ENCODE results near the gene SPOCK1. TPM values are rescaled to one million over a fixed set of nuclear protein-coding genes. Genes with fewer than 3 reads are reported as not detected.

Gene SPOCK1
- total and polyA plus RNA-seq, 8 donors, result 0.46 to 15.6 (median 9.2) TPM

GRCh38 chr5:137200906-137201700 lies 298.0 kb downstream of the SPOCK1 start:
- 69 to 78% (median 73%) methylated on average over 5 of the region's 5 CpGs for WGBS, 5 donors
- TF ChIP-seq POLR2A (IDR thresholded peaks at IDR 0.05) (no peak), EP300 (IDR thresholded peaks at IDR 0.05) (no peak), POLR2AphosphoS5 (IDR thresholded peaks at IDR 0.05) (no peak), CTCF (IDR thresholded peaks at IDR 0.05) (no peak)
- no peak overlapping the region for H3K27ac ChIP-seq
- intact Hi-C loops (cut with DNase I; ENCODE audit: low total_unique reads), result no loop called here
- DNase-seq, result no peak
- H3K27me3 ChIP-seq, result no peaks in the 10 kb centered on the region
- no peak overlapping the region for H3K4me3 ChIP-seq
- peaks cover 0 to 1% (median 0%) of the 10 kb centered on the region in 4 donors for H3K4me1 ChIP-seq
- H3K9me3 ChIP-seq, result no peaks in the 10 kb centered on the region
- H3K36me3 ChIP-seq, result no peaks in the 10 kb centered on the region

- WGBS, 5 donors, result 84 to 93% (median 89%) methylated on average over 3 of the region's 3 CpGs
- Histone ChIP-seq H3K4me1 (no peaks in the 10 kb centered on the region), H3K27me3 (no peaks in the 10 kb centered on the region), H3K4me3 (no peak overlapping the region), H3K36me3 (no peaks in the 10 kb centered on the region), H3K9me3 (no peaks in the 10 kb centered on the region), H3K27ac (no peak overlapping the region)
- TF ChIP-seq CTCF (IDR thresholded peaks at IDR 0.05) (no peak), EP300 (IDR thresholded peaks at IDR 0.05) (no peak), POLR2AphosphoS5 (IDR thresholded peaks at IDR 0.05) (no peak), POLR2A (IDR thresholded peaks at IDR 0.05) (no peak)
- no peak for DNase-seq
- intact Hi-C loops (cut with DNase I; ENCODE audit: low total_unique reads), result no loop called here
Observed at GRCh38 chr5:137199966-137200365, 299.2 kb downstream of the SPOCK1 start.

- Histone ChIP-seq H3K27ac (no peak overlapping the region), H3K4me1 (no peaks in the 10 kb centered on the region), H3K4me3 (no peak overlapping the region), H3K36me3 (no peaks in the 10 kb centered on the region), H3K9me3 (no peaks in the 10 kb centered on the region), H3K27me3 (no peaks in the 10 kb centered on the region)
- no peak for TF ChIP-seq EP300 (IDR thresholded peaks at IDR 0.05)
- no peak for TF ChIP-seq CTCF (IDR thresholded peaks at IDR 0.05)
- TF ChIP-seq POLR2A (IDR thresholded peaks at IDR 0.05), result no peak
- TF ChIP-seq POLR2AphosphoS5 (IDR thresholded peaks at IDR 0.05), result no peak
- DNase-seq, result no peak
- intact Hi-C loops (cut with DNase I; ENCODE audit: low total_unique reads), result no loop called here
- WGBS, 5 donors, result 82 to 89% (median 86%) methylated on average over 6 of the region's 6 CpGs
Observed at GRCh38 chr5:137199201-137199600, 299.9 kb downstream of the SPOCK1 start.

- 84 to 100% (median 91%) methylated on average over 2 of the region's 2 CpGs for WGBS, 5 donors
- H3K27me3 ChIP-seq, result no peaks in the 10 kb centered on the region
- DNase-seq, result no peak
- H3K4me1 ChIP-seq, result peaks cover 0 to 5% (median 0%) of the 10 kb centered on the region in 4 donors
- no peaks in the 10 kb centered on the region for H3K36me3 ChIP-seq
- intact Hi-C loops (cut with DNase I; ENCODE audit: low total_unique reads), result no loop called here
- no peak overlapping the region for H3K27ac ChIP-seq
- H3K4me3 ChIP-seq, result no peak overlapping the region
- H3K9me3 ChIP-seq, result no peaks in the 10 kb centered on the region
- TF ChIP-seq POLR2A (IDR thresholded peaks at IDR 0.05) (no peak), POLR2AphosphoS5 (IDR thresholded peaks at IDR 0.05) (no peak)
Observed at GRCh38 chr5:137195483-137195882, 303.6 kb downstream of the SPOCK1 start.

- Histone ChIP-seq H3K4me1 (peaks cover 0 to 5% (median 0%) of the 10 kb centered on the region in 4 donors), H3K4me3 (no peak overlapping the region), H3K9me3 (no peaks in the 10 kb centered on the region), H3K27ac (no peak overlapping the region), H3K27me3 (no peaks in the 10 kb centered on the region), H3K36me3 (no peaks in the 10 kb centered on the region)
- TF ChIP-seq EP300 (IDR thresholded peaks at IDR 0.05) (no peak), POLR2AphosphoS5 (IDR thresholded peaks at IDR 0.05) (no peak), CTCF (IDR thresholded peaks at IDR 0.05) (no peak), POLR2A (IDR thresholded peaks at IDR 0.05) (no peak)
- intact Hi-C loops (cut with DNase I; ENCODE audit: low total_unique reads), result no loop called here
- WGBS, 5 donors, result 62 to 89% (median 76%) methylated on average over 7 to 8 of the region's 8 CpGs
- no peak for DNase-seq
Observed at GRCh38 chr5:137194300-137194699, 304.8 kb downstream of the SPOCK1 start.

All from stomach (tissue), 9 donors.